Activated T-helper 1 cell treated with Interleukin-2 at 50 U/mL for 16 hours (primary cell): ENCODE results near the gene LCN15.
"Not testable (repeated sequence)": the region's sequence is repeated elsewhere in the genome, so short reads cannot be mapped to it uniquely, and the experiment has no call there.

ENCODE experiments used
- DNase-seq: peaks from one replicate; pipeline ENCODE4 v3.0.0-alpha.2; 2020; ENCODE audit warnings: low read depth

LCN15 gene

DNA sequence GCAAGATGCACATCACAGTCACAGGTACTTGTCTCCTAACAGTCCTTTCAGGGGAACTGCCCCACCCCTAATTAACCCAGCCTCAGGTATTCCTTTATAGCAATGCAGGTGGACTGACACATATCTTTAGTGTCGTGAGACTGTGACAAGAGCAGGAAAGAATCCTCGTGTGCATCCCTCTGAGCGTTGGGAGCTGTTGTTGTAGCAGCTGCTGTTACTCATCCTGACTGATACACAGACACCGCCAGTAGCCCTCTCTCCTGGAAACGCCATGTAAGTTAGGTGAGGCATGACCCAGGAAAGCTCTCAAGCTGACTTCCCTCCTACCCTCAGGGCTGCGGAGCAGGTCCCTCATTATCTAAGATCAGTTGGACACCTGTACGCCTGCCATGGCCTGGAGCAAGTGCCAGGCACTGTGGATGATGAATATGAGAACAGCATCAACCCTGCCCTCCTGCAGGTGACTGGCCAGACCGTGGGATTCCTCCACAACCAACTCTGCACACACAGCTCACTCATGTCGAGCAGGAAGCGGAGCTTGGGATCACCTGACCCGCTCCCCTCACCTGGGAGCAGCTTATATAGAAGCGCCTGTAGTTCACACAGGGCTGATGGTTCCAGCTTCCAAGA is 10.2 kb upstream of the LCN15 start:
- DNase-seq = no peak

- DNase-seq = no peak
These were observed 9.2 kb upstream of the LCN15 start for GRCh38 chr9:136773386-136774044.

GRCh38 chr9:136771907-136772415 is 7.6 kb upstream of the LCN15 start:
- no peak for DNase-seq

DNA sequence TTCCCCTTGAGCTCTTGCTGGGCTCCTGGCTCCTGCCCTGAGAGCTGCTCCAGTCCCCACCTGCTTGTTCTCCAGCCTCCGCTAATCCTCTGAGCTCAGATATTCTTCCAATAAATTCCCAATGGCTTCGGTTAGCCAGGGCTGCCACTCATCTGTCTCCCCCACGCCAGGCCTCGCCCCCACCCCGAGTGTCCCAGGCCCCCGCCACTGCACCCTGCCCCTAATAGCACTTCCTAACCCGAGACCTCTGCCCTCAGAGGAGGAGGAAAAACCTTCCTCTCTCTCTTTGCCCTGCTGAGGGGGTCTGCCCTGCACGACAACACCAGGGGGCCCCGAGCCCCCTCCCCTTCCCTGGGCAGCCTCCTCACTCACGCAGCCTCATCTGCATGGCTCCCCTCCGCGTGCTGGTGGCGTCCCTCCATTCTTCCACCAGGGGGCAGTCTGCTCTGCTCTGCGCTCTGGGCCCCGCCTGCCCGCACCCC is 5.4 kb upstream of the LCN15 start:
- DNase-seq = no peak

- DNase-seq = not testable (repeated sequence)
These were observed 2.2 kb upstream of the LCN15 start for GRCh38 chr9:136766410-136767120.

DNA sequence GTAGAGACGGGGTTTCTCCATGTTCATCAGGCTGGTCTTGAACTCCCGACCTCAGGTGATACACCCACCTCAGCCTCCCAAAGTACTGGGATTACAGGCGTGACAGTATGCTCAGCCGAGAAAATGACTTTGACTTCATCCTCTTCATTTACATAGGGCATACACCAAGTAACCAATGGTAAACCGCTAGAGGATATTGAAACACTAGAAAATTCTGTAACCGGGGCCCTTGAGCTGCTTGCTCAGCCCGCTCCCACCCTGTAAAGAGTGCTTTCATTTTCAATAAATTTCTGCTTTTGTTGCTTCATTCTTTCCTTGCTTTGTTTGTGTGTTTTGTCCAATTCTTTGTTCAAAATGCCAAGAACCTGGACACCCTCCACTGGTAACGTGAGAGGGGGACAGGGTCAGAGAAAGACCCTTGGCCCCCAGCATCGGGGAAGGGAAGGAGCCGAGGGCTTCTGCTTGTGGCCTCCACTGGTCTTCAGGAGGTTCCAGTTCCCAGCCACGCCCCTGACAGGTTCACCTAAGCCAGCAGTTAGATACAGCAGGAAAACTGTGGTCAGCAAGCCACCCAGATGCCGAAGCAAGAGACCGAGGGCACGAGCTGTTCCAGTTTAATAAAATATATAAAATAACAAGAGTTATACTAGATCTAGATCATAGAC is 1.6 kb upstream of the LCN15 start:
- DNase-seq = not testable (repeated sequence)

GRCh38 chr9:136765041-136765440 is 723 bp upstream of the LCN15 start:
- no peak for DNase-seq

GRCh38 chr9:136763649-136764035 is 676 bp downstream of the LCN15 start:
- DNase-seq = no peak

DNA sequence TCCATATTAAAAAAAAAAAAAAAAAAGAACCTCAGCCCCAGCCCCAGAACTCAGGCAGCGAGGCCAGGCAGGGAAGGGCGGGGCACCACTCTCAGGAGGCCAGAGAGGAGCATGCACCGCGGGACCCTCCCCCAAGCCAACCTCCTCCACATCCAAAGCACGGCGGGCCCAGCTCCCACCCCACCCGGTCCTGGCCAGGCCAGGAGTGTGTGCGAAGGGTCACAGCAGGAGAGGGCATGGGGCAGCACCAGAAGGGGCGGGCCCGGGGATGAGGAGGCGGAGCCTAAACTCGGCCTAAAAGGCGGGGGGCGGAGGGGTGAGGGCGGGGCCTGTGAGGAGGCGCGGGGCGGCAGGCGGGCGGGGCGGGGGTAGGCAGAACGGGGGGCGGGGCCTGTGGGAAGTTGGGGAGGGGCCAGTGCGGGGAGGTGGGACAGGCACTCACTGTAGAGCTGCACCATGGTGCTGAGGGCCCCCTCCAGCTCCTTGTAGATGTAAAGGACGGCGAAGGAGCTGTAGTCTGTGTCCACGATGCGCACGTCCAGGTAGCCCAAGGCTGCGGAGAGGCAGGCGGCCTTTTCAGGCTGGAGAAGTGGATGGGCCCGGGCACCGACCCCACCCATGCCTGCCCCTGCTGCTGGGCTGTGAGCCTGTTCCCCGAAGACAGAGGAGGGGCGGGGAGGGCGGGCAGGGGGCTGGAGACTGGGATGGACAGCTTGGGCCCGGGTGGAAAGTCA is 1.2 kb downstream of the LCN15 start:
- no peak for DNase-seq

DNA sequence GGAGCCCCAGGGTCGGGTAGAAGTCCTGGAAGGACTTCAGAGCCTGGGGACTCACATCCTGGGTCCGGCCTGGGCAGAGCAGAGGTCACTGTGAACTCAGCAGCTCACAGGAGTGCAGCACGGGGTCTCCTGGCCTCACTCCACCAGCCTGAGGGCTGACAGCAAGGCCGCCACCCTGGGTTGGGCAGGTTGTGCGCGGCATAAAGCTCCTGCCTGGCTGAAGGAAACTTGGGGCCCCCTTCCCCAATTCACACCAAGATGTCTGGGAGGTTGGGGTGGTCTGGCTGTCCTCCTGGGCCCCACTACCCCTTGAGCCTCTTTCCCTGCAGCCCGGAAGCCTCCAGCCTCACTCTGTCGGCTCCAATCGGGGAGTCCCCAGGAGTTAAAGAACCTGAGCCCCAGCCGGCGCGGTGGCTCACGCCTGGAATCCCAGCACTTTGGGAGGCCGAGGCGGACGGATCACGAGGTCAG is 2.1 kb downstream of the LCN15 start:
- DNase-seq = no peak

DNA sequence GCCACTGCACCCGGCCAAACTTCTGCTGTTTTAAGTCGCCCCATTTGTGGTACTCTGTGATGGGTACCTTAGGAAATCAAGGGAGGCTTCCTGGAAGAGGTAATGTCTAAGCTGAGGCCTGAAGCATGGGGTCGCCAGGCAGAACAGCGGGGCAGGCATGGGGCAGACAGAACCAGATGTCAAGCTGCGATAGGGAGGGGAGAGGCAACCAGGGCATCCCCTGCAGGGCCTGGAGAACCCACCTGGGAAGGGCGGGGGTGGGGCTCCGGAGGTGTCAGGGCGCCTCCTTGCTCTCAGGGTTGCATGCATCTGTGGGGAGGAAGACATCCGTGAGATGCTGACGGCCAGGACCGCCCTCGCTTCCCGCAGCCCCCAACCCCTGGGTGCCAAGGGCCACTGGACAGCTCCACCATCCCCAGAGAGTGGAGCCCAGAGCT is 2.8 kb downstream of the LCN15 start:
- DNase-seq = no peak

DNA sequence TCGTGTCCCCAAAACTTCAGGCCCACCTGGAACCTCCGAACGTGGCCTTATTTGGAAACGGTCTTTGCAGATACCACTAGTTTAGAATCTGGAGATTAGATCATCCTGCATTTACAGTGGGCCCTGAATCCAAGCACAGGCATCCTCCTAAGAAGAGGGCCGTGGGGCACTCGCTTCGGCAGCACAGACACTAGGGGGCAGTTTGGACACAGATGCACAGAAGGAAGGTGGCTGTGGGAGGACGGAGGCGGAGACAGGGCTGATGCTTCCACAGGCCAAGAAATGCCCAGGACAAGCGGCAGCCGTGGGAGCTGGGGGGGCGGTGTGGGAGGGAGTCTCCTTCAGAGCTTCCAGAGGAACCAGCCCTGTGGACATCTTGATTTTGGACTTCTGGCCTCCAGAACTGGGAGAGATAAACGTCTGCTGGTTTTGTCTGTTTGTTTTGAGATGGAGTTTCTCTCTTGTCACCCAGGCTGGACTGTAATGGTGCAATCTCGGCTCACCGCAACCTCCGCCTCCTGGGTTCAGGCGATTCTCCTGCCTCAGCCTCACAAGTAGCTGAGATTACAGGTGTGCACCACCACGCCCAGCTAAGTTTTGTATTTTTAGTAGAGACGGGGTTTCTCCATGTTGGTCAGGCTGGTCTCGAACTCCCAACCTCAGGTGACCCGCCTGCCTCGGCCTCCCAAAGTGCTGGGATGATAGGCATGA is 3.3 kb downstream of the LCN15 start:
- DNase-seq = not testable (repeated sequence)

DNA sequence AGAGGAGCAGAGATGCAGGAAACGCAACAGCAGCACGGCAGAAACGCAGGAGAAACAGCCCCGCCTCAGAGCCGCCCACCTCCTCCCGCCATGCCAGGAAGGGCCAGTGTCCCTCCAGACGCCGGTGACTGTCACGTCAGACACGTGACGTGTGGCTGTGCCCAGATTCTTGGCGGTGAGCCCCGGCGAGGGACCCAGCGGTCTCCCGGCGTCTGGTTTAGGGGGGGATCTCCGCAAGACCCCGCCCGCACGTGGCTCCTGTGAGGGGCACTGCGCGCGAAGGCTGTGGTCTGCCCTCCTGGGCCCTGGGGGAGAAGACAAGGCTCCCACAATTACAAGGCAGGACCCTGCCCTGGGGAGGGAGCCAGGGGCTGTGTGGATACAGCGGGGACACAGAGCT is 3.9 kb downstream of the LCN15 start:
- no peak for DNase-seq

DNA sequence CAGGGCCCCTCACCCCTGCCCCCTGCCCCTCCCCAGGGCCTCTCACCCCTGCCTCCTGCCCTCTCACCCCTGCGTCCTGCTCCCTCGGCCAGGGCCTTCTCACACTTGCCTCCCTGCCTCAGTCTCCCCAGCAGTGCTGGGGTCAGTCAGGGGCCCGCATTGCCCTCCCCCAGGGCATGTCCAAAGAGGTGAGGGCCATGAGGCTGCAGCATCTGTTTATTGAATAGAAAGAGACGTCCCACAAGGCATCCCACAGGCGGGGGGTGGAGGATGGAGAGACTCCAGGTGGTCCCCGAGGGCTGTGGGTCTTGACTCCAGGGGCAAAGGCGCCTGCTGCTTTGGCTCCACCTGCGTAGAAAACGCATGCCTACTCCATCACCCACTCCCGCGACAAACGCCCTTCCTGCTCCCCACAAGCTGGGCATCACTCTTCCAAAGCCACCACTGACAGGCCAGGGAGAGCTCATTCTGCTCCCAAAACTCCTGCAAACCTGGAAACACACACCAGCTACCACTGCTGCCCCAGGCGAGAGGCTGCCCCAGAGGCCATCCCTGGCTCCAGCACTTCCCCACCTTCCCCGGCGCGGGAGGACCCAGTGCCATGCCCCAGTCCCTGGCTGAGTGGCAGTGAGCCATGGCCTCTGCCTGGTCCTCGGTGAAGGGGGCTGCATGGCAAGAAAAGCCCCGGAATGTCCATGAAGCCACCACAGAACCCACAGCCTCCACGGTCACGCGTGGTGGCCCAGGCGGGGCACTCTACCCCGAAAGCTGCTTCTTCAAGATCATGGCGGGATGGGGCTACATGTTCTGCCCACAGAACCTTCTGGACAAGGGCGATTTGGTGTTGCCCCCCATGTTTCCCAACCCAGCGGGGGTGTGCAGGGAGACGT is 4.6 kb downstream of the LCN15 start:
- DNase-seq = no peak

DNA sequence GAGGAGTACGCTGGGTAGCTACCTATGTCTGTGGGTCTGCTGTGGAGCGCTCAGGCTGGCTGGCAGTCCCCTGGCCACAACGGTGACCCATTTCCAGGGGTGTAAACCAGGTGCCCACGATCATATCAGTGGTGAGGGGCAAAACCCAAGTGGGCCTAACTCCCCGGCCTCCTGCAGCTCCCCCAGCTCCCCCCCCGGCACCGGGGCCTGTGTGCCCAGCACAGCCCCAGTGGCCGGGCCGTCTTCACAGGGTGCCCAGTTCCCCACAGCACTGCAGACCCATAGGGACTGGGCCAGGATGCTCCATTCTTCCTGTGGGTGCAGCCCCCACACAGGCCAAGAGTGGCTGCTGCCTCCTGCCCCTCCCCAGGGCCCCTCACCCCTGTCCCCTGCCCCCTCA is 5.3 kb downstream of the LCN15 start:
- no peak for DNase-seq

- DNase-seq = no peak
These were observed 6.6 kb downstream of the LCN15 start for GRCh38 chr9:136757751-136758140.

DNA sequence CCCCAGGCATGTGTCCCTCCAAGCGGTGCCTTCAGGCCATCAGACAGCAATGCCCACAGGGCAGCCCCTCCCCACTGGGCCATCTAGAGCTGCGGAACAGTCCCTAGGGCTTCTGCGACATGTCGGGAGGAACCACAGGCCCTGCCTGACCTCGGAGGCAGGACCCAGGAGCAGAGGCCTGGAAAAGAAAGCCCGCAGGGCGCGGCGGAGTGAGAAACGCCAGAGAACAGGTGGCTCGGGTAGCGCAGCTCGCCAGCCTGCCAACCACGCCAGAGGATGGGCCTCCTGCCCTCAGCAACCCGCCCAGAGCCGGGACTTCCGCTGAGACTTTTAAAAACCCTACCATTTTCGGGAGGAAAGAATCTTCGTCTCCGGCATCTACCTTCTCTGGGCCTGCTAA is 7.0 kb downstream of the LCN15 start:
- no peak for DNase-seq

GRCh38 chr9:136756836-136757235 is 7.5 kb downstream of the LCN15 start:
- no peak for DNase-seq

GRCh38 chr9:136756134-136756438 is 8.2 kb downstream of the LCN15 start:
- DNase-seq = no peak
